Osteoblast (primary cell): ENCODE measurements around the gene CELSR1. TPM values are rescaled to one million over a fixed set of nuclear protein-coding genes. Genes with fewer than 3 reads are reported as not detected.
A peak's percentile ranks its signal among the peaks of the same experiment; 100 is the strongest.

Experiments
- DNase-seq: peaks from one replicate; pipeline ENCODE4 v3.0.0; 2011; ENCODE audit warnings: low spot score, mixed read lengths; ENCODE audit not compliant: insufficient read length; ENCODE audit errors: missing footprints
- H2AFZ ChIP-seq: 2 replicates; pipeline ENCODE4 v1.6.0; 2011; ENCODE audit warnings: mild to moderate bottlenecking, low read length
- H3K27ac ChIP-seq: 2 replicates; pipeline ENCODE4 v1.5.1; 2011; ENCODE audit warnings: mild to moderate bottlenecking, low read depth, low read length, moderate library complexity
- H3K27me3 ChIP-seq: 2 replicates; pipeline ENCODE4 v1.6.0; 2012; ENCODE audit warnings: mild to moderate bottlenecking, control low read depth, inconsistent platforms, low read length, moderate library complexity; ENCODE audit not compliant: insufficient read depth
- H3K36me3 ChIP-seq: 2 replicates; pipeline ENCODE4 v1.5.1; 2011; ENCODE audit warnings: mild to moderate bottlenecking, low read length, control low read depth, moderate library complexity; ENCODE audit not compliant: insufficient read depth
- H3K4me1 ChIP-seq: 2 replicates; pipeline ENCODE4 v1.5.1; 2011; ENCODE audit warnings: mild to moderate bottlenecking, low read length, control low read depth, moderate library complexity; ENCODE audit not compliant: insufficient read depth
- H3K4me2 ChIP-seq: 2 replicates; pipeline ENCODE4 v1.6.0; 2011; ENCODE audit warnings: mild to moderate bottlenecking, low read length; ENCODE audit not compliant: insufficient read depth
- H3K4me3 ChIP-seq: fragments of 200-600 bp; sonication (generic); 3 replicates; pipeline ENCODE4 v1.5.1; 2012; ENCODE audit warnings: mild to moderate bottlenecking, low read length, inconsistent platforms; ENCODE audit not compliant: insufficient read depth
- H3K79me2 ChIP-seq: 2 replicates; pipeline ENCODE4 v1.6.0; 2012; ENCODE audit warnings: mild to moderate bottlenecking, low read length, control low read depth, inconsistent platforms; ENCODE audit not compliant: insufficient read depth
- H3K9me3 ChIP-seq: 2 replicates; pipeline ENCODE4 v1.5.1; 2011; ENCODE audit warnings: low read depth, low read length, control low read depth
- H4K20me1 ChIP-seq: 2 replicates; pipeline ENCODE4 v1.6.0; 2012; ENCODE audit warnings: mild to moderate bottlenecking, low read length, control low read depth; ENCODE audit not compliant: insufficient read depth
- CTCF ChIP-seq: IDR thresholded peaks from 2 replicates; pipeline ENCODE4 v1.5.1; 2011; ENCODE audit warnings: mild to moderate bottlenecking, low read depth, low read length, moderate library complexity; ENCODE audit errors: extremely low read depth
- total RNA-seq: library from RNA; depleted of rRNA; stranded (reverse); fragments of >200 nt; gene quantifications from 2 replicates; pipeline ENCODE4 v1.2.3, GENCODE V29; 2012

The CELSR1 gene
- total RNA-seq, 1 donor: 3.6 TPM

GRCh38 chr22:46582281-46582933 is 45.0 kb upstream of the CELSR1 start:
- no peak overlapping the region for H3K4me2 ChIP-seq
- no peak overlapping the region for H2AFZ ChIP-seq
- DNase-seq: peak; percentile 56
- peaks cover 40% of the 10 kb centered on the region for H3K79me2 ChIP-seq
- peaks cover 56% of the 10 kb centered on the region for H4K20me1 ChIP-seq
- H3K9me3 ChIP-seq: no peaks in the 10 kb centered on the region
- TF ChIP-seq CTCF: no peak
- H3K4me1 ChIP-seq: peaks cover 7% of the 10 kb centered on the region
- no peaks in the 10 kb centered on the region for H3K36me3 ChIP-seq
- H3K27me3 ChIP-seq: no peaks in the 10 kb centered on the region
- no peak overlapping the region for H3K4me3 ChIP-seq
- no peak overlapping the region for H3K27ac ChIP-seq

- peak; percentile 71 for DNase-seq
These were observed 44.3 kb upstream of the CELSR1 start for GRCh38 chr22:46581538-46582244.

GRCh38 chr22:46580940-46581537 is 43.6 kb upstream of the CELSR1 start:
- Histone ChIP-seq H4K20me1 (peaks cover 48% of the 10 kb centered on the region), H3K27ac (no peak overlapping the region), H3K79me2 (peaks cover 40% of the 10 kb centered on the region), H3K27me3 (peaks cover 3% of the 10 kb centered on the region), H3K4me2 (no peak overlapping the region), H3K4me3 (no peak overlapping the region), H3K4me1 (peaks cover 7% of the 10 kb centered on the region), H3K36me3 (no peaks in the 10 kb centered on the region), H3K9me3 (no peaks in the 10 kb centered on the region), H2AFZ (no peak overlapping the region)
- DNase-seq: peak; percentile 53
- no peak for TF ChIP-seq CTCF

More at GRCh38 chr22:46581538-46582244, 44.3 kb upstream of the CELSR1 start:
- H3K36me3 ChIP-seq: no peaks in the 10 kb centered on the region
- peaks cover 40% of the 10 kb centered on the region for H3K79me2 ChIP-seq
- no peak overlapping the region for H3K4me3 ChIP-seq
- H3K4me2 ChIP-seq: no peak overlapping the region
- peaks cover 53% of the 10 kb centered on the region for H4K20me1 ChIP-seq
- no peak for TF ChIP-seq CTCF
- no peaks in the 10 kb centered on the region for H3K9me3 ChIP-seq
- no peak overlapping the region for H2AFZ ChIP-seq
- H3K4me1 ChIP-seq: peaks cover 7% of the 10 kb centered on the region
- H3K27me3 ChIP-seq: no peaks in the 10 kb centered on the region
- H3K27ac ChIP-seq: no peak overlapping the region
